SJCRH30 (cell line): ENCODE measurements around the gene PTPRJ. TPM values are rescaled to one million over a fixed set of nuclear protein-coding genes. Genes with fewer than 3 reads are reported as not detected.
A peak's percentile ranks its signal among the peaks of the same experiment; 100 is the strongest.
"Not testable (repeated sequence)": the region's sequence is repeated elsewhere in the genome, so short reads cannot be mapped to it uniquely, and the experiment has no call there.

Experiments
- DNase-seq, 2 experiments: peaks; one replicate each; pipeline ENCODE4 v3.0.0-alpha.2; 2015 to 2020
- H3K27ac ChIP-seq: fragments of 250-450 bp; sonication (Bioruptor Pico); 2 replicates; pipeline ENCODE4 v1.5.1; 2020; ENCODE audit warnings: mild to moderate bottlenecking, moderate library complexity
- H3K27me3 ChIP-seq: fragments of 250-450 bp; sonication (Bioruptor Pico); 2 replicates; pipeline ENCODE4 v1.5.1; 2020; ENCODE audit warnings: mild to moderate bottlenecking, moderate library complexity
- H3K36me3 ChIP-seq: fragments of 250-450 bp; sonication (Bioruptor Pico); 2 replicates; pipeline ENCODE4 v1.5.1; 2020; ENCODE audit warnings: mild to moderate bottlenecking, moderate library complexity
- H3K4me1 ChIP-seq: fragments of 250-450 bp; sonication (Bioruptor Pico); 2 replicates; pipeline ENCODE4 v1.5.1; 2020; ENCODE audit warnings: mild to moderate bottlenecking, moderate library complexity
- H3K4me3 ChIP-seq: fragments of 250-450 bp; sonication (Bioruptor Pico); 2 replicates; pipeline ENCODE4 v1.5.1; 2020; ENCODE audit warnings: mild to moderate bottlenecking, moderate library complexity
- H3K9me3 ChIP-seq: fragments of 250-450 bp; sonication (Bioruptor Pico); replicated peaks from 2 replicates; pipeline ENCODE4 v1.5.1; 2020; ENCODE audit warnings: mild to moderate bottlenecking, moderate library complexity
- total RNA-seq: library from RNA; depleted of rRNA; stranded (reverse); fragments of >200 nt; shearing (Covaris generic); gene quantifications from 2 replicates; pipeline ENCODE4 v1.2.3, GENCODE V29; 2014; rRNA removed

PTPRJ gene
- total RNA-seq: 0.68 and 1.0 TPM in 2 replicates

DNA sequence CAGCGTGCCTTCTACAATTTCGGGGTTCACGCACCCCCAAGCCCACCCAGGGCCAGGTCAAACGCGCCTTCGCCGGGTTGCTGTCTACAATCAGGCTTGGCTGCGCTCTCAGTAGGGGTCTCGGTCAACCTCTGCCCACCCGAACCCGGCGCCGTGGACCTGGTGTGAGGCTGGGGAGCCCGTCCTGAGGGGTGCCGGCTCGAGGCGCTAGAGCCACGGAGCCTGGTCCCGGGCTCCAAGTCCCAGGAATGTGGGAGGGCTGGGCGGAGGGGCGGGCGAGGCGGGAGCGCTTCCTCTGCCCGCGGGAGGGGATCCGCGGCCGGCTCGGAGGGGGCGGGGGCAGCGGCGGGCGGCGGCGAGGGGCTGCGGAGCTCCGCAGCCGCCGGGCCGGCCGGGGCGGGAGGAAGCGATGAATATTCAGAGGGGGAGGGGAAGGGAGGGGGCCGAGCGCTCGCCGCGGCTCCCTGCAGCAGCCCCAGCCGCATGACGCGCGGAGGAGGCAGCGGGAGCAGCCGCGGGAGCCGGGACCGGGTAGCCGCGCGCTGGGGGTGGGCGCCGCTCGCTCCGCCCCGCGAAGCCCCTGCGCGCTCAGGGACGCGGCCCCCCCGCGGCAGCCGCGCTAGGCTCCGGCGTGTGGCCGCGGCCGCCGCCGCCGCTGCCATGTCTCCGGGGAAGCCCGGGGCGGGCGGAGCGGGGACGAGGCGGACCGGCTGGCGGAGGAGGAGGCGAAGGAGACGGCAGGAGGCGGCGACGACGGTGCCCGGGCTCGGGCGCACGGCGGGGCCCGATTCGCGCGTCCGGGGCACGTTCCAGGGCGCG is at the start of gene PTPRJ:
Gene PTPRJ (plus strand): TSS at position 472 of the 819 bp plus-strand sequence. CDS start 354 bp downstream, outside the sequence.
- H3K9me3 ChIP-seq: no peaks in the 10 kb centered on the region
- no peaks in the 10 kb centered on the region for H3K4me1 ChIP-seq
- peak; percentile 18 to 36 for DNase-seq
- peak within 1 kb of the TSS; percentile 58 for H3K4me3 ChIP-seq
- H3K36me3 ChIP-seq: no peaks in the 10 kb centered on the region
- no peak within 1 kb of the TSS for H3K27ac ChIP-seq
- H3K27me3 ChIP-seq: peaks cover 29% of the 10 kb centered on the region

DNA sequence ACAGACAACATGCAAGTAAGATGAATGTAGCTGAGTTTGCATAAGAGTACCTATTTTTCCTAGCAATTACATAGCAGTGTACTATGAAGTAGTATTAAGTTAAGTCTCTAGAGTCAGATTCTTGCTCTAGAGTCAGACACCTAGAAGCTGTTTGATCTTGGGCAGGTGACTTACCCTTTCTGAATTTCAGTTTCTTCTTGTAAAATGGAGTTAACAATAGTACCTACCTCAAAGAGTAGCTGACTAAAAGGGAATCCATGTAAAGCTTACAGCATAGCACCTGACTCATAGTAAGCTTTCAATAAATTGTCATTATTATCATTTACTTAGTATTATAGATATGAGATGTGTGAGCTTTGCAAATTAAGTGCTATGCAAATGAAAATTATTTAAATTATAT is 47.8 kb upstream of the PTPRJ start:
- Histone ChIP-seq H3K36me3 (no peaks in the 10 kb centered on the region), H3K9me3 (no peaks in the 10 kb centered on the region), H3K4me1 (no peaks in the 10 kb centered on the region), H3K27ac (no peak overlapping the region), H3K27me3 (0 out of 2 replicates have a peak, but pooled peaks cover 2% of the 10 kb centered on the region), H3K4me3 (no peak overlapping the region)
- no peak for DNase-seq

DNA sequence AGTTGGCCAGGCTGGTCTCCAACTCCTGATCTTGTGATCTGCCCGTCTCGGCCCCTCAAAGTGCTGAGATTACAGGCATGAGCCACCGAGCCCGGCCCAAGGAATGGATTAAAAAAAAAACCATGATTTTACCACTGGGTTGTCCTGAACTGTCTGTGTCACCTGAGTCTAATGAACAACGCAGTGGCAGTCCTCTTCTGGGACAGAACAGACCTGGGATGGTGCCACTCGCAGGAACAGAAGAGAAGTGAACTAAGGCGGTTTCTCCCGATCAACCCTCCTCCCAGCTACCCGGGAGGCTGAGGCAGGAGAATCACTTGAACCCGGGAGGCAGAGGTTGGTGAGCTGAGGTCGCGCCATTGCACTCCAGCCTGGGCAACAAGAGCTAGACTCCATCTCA is 46.6 kb upstream of the PTPRJ start:
- not testable (repeated sequence) for H3K27me3 ChIP-seq, H3K9me3 ChIP-seq, H3K36me3 ChIP-seq, H3K4me3 ChIP-seq, H3K27ac ChIP-seq, H3K4me1 ChIP-seq, DNase-seq

DNA sequence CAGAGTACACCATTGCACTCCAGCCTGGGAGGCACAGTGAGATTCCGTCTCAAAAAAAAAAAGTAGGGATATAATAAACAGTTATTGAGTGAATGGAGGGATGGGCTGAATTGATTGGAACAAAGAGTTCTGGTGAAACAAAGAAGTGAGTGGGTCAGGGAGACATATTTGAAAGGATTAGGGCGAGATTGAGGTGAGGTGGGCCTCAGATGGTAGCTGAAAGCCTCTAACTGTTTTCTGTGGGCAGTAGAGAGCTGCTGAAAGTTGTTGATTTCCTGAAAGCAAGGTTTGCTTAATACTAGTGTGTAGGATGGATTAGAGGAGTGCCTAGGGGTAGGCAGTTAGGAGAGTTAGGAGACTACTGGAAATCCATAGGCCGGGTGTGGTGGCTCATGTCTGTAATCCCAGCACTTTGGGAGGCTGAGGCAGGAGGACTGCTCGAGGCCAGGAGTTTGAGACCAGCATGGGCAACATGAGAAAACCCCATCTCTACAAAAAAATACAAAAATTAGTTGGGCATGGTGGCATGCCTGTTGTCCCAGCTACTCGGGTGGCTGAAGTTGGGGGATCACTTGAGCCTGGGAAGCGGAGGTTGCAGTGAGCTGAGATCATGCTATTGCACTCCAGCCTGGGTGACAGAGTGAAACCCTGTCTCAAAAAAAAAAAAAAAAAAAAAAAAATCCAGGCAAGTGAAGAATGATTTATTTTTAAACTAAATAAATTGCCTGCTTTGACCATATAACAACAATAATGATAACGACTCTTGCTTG is 41.4 kb upstream of the PTPRJ start:
- Histone ChIP-seq H3K9me3 (no peaks in the 10 kb centered on the region), H3K27me3 (no peaks in the 10 kb centered on the region), H3K4me3 (no peak overlapping the region), H3K36me3 (no peaks in the 10 kb centered on the region), H3K27ac (no peak overlapping the region), H3K4me1 (no peaks in the 10 kb centered on the region)
- DNase-seq: no peak

DNA sequence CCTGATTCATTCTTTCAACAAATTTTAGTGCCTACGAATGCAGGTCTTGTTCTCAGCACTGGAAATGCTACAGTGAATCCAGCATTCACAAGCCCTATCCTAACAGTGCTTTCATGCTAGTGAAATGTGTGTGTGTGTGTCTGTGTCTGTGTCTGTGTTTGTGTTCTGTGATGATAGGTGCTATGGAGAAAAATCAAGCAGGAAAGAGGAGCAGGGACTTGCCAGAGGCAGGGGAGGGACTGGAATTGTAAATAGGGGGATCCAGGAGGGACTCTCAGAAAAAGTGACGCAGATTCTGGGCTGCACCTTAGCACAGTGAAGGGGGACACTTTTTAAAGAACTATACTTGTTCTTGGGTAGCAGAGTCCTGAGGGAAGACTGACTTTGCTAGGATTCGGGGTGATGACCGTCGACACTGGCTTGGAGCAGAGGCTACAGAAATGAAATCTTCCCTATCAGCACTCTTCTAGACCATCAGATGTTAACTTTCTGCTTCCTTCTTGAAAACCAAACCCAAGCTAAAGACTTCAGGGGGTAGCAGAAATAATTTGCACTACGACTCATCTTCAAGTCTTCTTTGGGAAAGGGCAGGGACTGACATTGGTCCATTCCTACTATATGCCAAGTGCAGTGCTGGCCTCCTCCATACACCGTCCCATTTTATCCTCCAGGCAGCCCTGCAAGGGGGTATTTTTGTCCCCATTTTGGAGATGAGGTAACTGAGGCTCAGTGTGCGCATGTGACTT is 39.3 kb upstream of the PTPRJ start:
- H3K36me3 ChIP-seq: no peaks in the 10 kb centered on the region
- no peaks in the 10 kb centered on the region for H3K4me1 ChIP-seq
- DNase-seq: no peak
- no peak overlapping the region for H3K27ac ChIP-seq
- no peaks in the 10 kb centered on the region for H3K27me3 ChIP-seq
- H3K9me3 ChIP-seq: no peaks in the 10 kb centered on the region
- no peak overlapping the region for H3K4me3 ChIP-seq

DNA sequence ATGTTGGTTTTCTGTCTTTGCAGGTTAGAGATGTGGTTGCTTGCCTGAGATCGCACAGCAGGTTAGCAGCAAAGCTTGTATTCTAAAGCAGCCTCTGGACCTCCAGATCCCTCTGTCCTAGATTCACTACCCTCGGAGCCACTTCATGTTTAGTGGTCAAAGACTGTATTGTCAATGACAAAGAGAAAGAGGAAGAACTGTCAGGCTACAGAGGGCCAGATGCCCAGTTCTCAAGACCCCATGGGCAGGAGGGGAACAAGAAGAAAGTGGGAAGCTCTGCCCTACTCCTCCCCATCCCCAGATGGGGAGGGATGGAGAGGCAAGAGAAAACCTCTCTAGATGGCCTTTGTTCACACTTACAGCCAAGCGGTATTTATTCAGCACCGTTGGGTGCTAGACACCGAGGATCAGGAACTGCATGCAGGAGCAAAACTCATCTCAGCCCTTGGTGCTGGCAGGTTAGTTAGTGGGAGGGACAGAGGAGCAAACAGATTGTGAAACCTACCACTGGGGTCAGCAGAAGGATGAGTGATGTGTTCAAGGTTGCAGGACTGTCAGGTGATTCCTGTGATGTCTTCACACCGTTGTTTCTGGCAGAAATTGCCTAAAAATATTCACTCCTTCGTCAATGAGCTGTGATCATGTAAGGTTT is 38.3 kb upstream of the PTPRJ start:
- no peak overlapping the region for H3K4me3 ChIP-seq
- no peaks in the 10 kb centered on the region for H3K27me3 ChIP-seq
- H3K9me3 ChIP-seq: no peaks in the 10 kb centered on the region
- H3K27ac ChIP-seq: no peak overlapping the region
- H3K36me3 ChIP-seq: no peaks in the 10 kb centered on the region
- no peak for DNase-seq
- H3K4me1 ChIP-seq: no peaks in the 10 kb centered on the region; the same call in 1 of the 2 replicates

DNA sequence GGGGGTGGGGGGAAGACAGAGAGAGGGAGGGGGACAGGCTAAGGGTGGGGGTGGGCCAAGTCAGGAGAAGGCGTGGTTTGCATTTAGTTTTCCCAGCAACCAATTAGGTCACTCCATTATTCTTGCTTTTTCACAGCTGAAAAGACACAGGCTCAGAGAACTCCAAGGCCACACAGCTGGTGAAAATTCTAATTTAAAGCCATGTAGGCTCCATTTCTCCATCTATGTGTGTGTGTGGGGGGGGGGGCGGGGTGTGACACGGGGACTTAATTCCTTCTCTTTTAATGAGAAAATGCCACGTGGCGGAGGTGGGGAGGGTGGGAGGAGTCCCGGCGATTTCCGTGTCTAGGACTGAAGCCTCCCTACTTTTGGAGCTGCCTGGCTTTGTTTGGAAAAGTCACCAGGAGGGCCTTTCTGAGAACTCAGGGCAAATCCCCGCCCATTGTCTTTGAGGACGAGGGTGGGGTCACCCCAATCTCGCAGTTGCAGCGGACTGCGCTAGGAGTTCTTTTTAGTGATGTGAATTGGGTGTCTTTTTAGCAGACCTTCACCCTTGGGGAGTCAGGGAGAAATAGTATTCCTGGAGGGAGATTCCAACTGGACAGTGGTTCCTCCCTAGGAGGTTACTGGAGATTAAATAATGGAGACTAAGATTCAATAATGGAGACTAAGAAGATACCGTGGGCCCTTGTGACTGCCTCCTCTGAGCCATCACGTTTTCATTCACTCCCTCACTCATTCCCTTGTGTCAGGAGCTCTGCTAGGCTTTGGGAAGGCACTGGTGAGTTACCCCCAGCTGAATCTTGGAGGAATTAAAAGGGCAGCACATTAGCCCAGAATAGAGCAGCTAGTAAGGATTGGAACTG is 36.4 kb upstream of the PTPRJ start:
- Histone ChIP-seq H3K4me1 (no peaks in the 10 kb centered on the region; the same call in 1 of the 2 replicates), H3K36me3 (no peaks in the 10 kb centered on the region), H3K27me3 (no peaks in the 10 kb centered on the region), H3K27ac (no peak overlapping the region), H3K4me3 (no peak overlapping the region), H3K9me3 (no peaks in the 10 kb centered on the region)
- no peak for DNase-seq

DNA sequence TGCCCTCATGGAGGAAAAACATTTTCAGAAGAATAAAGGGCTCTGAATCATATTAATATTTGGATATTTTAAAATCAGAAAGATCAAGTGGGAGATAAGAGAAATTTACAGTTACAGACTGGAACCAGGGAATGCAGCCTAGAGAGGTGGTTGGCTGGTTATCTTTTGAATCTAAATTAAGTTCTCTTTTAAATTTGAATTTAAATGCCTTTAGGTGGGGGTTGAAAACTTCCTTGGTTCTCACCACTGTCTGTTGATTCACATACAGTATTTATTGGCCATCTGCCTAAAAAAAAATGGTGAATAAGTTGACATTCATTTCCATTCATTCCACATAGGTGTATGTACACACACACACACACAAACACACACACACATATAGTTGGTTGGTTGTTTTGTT is 35.7 kb upstream of the PTPRJ start:
- Histone ChIP-seq H3K27me3 (no peaks in the 10 kb centered on the region), H3K36me3 (no peaks in the 10 kb centered on the region), H3K27ac (no peak overlapping the region), H3K4me1 (no peaks in the 10 kb centered on the region; the same call in 1 of the 2 replicates), H3K4me3 (no peak overlapping the region), H3K9me3 (no peaks in the 10 kb centered on the region)
- DNase-seq: no peak

DNA sequence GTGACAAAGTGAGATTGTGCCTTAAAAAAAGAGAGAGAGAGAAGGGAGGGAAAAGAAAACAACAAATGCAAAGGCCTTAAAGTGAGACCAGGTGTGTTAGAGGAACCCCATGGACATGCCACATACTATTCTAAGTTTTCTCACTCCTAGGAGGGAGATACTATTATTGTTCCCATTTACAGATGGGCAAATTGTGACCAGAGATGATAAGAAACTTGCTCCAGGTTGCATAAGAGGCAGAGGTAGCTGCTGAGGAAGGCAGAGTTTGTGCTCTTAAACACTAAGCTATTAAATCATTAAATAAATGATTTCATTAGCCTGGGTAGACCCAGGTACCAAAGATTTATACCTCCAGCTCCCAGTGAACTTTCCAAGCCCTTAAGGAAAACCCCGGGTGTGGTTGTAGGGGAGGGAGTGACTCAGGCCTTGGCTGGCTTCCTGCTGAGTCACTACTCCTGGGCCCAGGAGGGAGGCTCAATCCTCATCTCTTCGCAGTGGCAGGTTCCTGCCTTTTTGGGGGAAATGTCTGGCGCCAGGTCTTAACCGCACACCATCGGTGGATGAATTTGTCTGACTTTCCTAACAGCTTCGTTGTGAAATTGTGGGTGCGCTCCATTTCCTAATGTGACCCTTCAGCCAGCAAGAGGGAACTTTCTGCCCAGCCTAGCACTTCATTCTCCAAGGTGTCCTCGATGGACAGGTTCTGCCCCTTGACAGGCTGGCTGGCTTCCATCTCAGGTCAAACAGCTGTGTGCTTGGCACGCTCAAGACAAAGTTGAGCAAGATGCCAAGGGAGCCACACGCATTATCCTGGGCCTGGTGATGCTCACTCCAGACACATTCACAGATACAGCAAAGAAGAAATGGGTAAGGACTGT is 33.4 kb upstream of the PTPRJ start:
- H3K27me3 ChIP-seq: no peaks in the 10 kb centered on the region
- H3K4me1 ChIP-seq: no peaks in the 10 kb centered on the region; the same call in 1 of the 2 replicates
- H3K9me3 ChIP-seq: no peaks in the 10 kb centered on the region
- H3K4me3 ChIP-seq: no peak overlapping the region
- H3K36me3 ChIP-seq: no peaks in the 10 kb centered on the region
- DNase-seq: peak; percentile 21 to 27
- H3K27ac ChIP-seq: no peak overlapping the region

DNA sequence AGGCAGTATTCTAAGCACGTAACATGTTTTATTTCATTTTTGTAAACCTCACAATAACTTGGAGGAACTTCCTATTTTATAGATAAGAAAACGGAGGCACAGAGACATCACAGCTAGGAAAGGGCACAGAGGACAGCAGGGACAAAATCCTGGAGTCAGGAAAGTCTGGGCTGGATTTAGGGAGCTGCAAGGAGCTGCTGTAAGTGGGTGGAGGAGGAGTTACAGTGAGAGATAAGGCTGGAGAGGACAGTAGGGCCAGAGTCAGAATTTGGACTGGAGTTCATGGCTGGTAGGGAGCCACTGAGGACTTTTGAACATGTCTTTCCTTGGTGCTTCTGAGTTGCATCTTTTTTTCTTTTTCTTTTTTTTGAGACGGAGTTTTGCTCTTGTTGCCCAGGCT is 32.2 kb upstream of the PTPRJ start:
- no peak overlapping the region for H3K27ac ChIP-seq
- no peaks in the 10 kb centered on the region for H3K27me3 ChIP-seq
- H3K36me3 ChIP-seq: no peaks in the 10 kb centered on the region
- no peaks in the 10 kb centered on the region for H3K9me3 ChIP-seq
- DNase-seq: no peak
- H3K4me1 ChIP-seq: no peaks in the 10 kb centered on the region; the same call in 1 of the 2 replicates
- H3K4me3 ChIP-seq: no peak overlapping the region

DNA sequence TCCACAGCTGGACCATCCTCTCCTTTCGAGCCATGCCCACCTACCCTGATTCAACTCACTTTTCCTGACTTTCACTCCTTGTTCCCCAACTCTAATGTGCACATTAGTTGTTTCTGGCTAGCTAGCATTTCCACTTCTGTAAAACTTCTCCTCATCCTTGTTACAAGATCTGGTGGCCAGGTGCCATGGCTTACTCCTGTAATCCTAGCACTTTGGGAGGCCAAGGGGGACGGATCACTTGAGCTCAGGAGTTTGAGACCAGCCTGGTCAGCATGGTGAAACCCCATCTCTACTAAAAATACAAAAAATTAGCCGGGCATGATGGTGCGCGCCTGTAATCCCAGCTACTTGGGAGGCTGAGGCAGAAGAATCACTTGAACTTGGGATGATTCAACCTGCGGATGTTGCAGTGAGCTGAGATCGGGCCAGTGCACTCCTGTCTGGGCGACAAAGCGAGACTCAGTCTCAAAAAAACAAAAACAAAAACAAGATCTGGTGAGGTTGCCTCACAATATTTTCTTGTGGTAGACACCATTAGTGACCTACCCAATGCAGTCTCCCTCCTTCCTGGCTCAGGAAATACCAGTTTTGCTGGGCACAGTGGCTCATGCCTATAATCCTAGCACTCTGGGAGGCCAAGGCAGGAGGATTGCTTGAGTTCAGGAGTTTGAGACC is 31.2 kb upstream of the PTPRJ start:
- not testable (repeated sequence) for DNase-seq, H3K36me3 ChIP-seq, H3K27ac ChIP-seq, H3K27me3 ChIP-seq, H3K4me3 ChIP-seq, H3K9me3 ChIP-seq, H3K4me1 ChIP-seq

DNA sequence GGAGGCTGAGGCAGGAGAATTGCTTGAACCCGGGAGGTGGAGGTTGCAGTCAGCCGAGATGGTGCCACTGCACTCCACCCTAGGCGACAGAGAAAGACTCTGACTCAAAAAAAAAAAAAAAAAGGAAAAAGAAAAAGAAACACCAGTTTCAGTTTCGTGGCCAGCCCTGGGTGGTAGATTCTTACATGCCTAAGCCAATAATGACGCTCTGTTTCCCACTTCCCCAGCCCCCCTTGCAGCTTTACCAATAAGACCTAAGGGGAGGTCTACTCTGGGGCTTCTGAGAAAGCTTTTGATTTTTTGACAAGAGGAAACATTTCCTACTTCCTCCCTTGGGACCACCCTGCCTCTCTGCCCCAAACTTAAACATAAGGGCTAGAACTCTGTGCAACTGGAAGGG is 30.0 kb upstream of the PTPRJ start:
- Histone ChIP-seq H3K27ac (no peak overlapping the region), H3K4me1 (no peaks in the 10 kb centered on the region; the same call in 1 of the 2 replicates), H3K4me3 (no peak overlapping the region), H3K9me3 (no peaks in the 10 kb centered on the region), H3K27me3 (no peaks in the 10 kb centered on the region), H3K36me3 (no peaks in the 10 kb centered on the region)
- DNase-seq: no peak
